ENCODE data around the gene MPG. TPM values are rescaled to one million over a fixed set of nuclear protein-coding genes. Genes with fewer than 3 reads are reported as not detected.

MPG gene
- total and polyA plus RNA-seq, 10 of the 15 experiments (the other 5 are each of a cell fraction or from before 2014, with no cell fraction given) = 0.32 to 193 (median 55.7) TPM

GRCh38 chr16:119295-119694 is 41.3 kb downstream of the MPG start (continued):
- no peak for TF ChIP-seq IRF3 (IDR thresholded peaks at IDR 0.05)

- ChIA-PET CTCF (interaction anchor here (1.1 to 4.9 kb wide), 3 partner anchors 15 to 61 kb away, joined by 3 to 37 read pairs (median 4); no protein-coding TSS in a partner anchor), POLR2A (interaction anchor here (0.8 to 1.0 kb wide), 2 partner anchors 11 to 13 kb away, joined by 3 read pairs; no protein-coding TSS in a partner anchor), SMC1A (ENCODE audit: uncharacterized antibody, unreplicated experiment) (no interaction called here), RAD21 (ENCODE audit: unreplicated experiment) (no interaction called here)
- no peak for DNase-seq (ENCODE audit: low read depth, low spot score)
- H2AFZ ChIP-seq (ENCODE audit: control insufficient read depth, low read depth, low read length) = no peak overlapping the region
- H3K79me2 ChIP-seq (ENCODE audit: control insufficient read depth, insufficient read depth, low read length) = no peaks in the 10 kb centered on the region
- no TSS peak for BruUV-seq (replicated peaks)
- H3K4me1 ChIP-seq (ENCODE audit: control insufficient read depth, insufficient read depth, low read length) = no peaks in the 10 kb centered on the region
- H3K4me3 ChIP-seq = no peak overlapping the region
- H3K4me2 ChIP-seq (ENCODE audit: control insufficient read depth, insufficient read depth) = no peak overlapping the region
- in situ Hi-C loops (cut with MboI) (no loop called here), intact Hi-C loops (cut with micrococcal nuclease; ENCODE audit: unreplicated experiment) (no loop called here)
- no peak overlapping the region for H3K27ac ChIP-seq (ENCODE audit: control insufficient read depth, insufficient read depth)
- H4K20me1 ChIP-seq (ENCODE audit: control insufficient read depth, insufficient read depth) = no peaks in the 10 kb centered on the region
- no peaks in the 10 kb centered on the region for H3K27me3 ChIP-seq (replicated peaks in 1 of 2; ENCODE audit: control insufficient read depth in 2 of 2, insufficient read depth in 2 of 2, low read length in 1 of 2)
- H3K9me3 ChIP-seq (replicated peaks; ENCODE audit: control insufficient read depth, insufficient read depth, low read length) = no peaks in the 10 kb centered on the region
- 97% methylated on average over 3 of the region's 3 CpGs for WGBS (ENCODE audit: insufficient coverage, insufficient replicate concordance, low lambda C conversion rate, missing lambda C conversion rate)
- no peak for FAIRE-seq
- H3K9ac ChIP-seq (ENCODE audit: control insufficient read depth, insufficient read depth, low read length) = no peak overlapping the region
- no peak for ATAC-seq
- H3K36me3 ChIP-seq (ENCODE audit: control insufficient read depth in 2 of 2, insufficient read depth in 2 of 2, low read length in 1 of 2) = peaks cover 6 to 8% of the 10 kb centered on the region in 2 experiments; a peak in 3 of 4 replicates
- TF ChIP-seq CHD1 (IDR thresholded peaks at IDR 0.05; ENCODE audit: low read depth, low read length) = no peak
- no peak for TF ChIP-seq TCF7 (IDR thresholded peaks at IDR 0.05; ENCODE audit: borderline replicate concordance)
- TF ChIP-seq MAX (IDR thresholded peaks at IDR 0.05; ENCODE audit: low read depth, low read length) = no peak
- TF ChIP-seq EZH2 (IDR thresholded peaks at IDR 0.05; ENCODE audit: borderline replicate concordance, control insufficient read depth, low read depth, low read length) = no peak
- no peak for TF ChIP-seq JUNB (IDR thresholded peaks at IDR 0.05)
- no peak for TF ChIP-seq NR2F1 (conservative IDR thresholded peaks at IDR 0.05)
- no peak for TF ChIP-seq LARP7 (IDR thresholded peaks at IDR 0.05)
- no peak for TF ChIP-seq BCL3 (IDR thresholded peaks at IDR 0.05; ENCODE audit: borderline replicate concordance, insufficient read depth, low read depth, low read length, poor library complexity, severe bottlenecking)
- TF ChIP-seq BCLAF1 (IDR thresholded peaks at IDR 0.05) = no peak
- no peak for TF ChIP-seq NFYB (IDR thresholded peaks at IDR 0.05; ENCODE audit: insufficient read depth, low read depth, low read length)
- TF ChIP-seq MEF2A (IDR thresholded peaks at IDR 0.05; ENCODE audit: insufficient read depth, low read depth, low read length) = no peak
- no peak for TF ChIP-seq POU2F2 (IDR thresholded peaks at IDR 0.05; ENCODE audit: borderline replicate concordance, low read depth, low read length)
- no peak for TF ChIP-seq BHLHE40 (IDR thresholded peaks at IDR 0.05; ENCODE audit: borderline replicate concordance in 1 of 2, low read depth in 2 of 2, low read length in 1 of 2)
- no peak for TF ChIP-seq STAT1 (conservative IDR thresholded peaks at IDR 0.05)
- no peak for TF ChIP-seq ATF7 (IDR thresholded peaks at IDR 0.05; ENCODE audit: low read depth)
- no peak for TF ChIP-seq PAX5 (IDR thresholded peaks at IDR 0.05; ENCODE audit: borderline replicate concordance, low read depth, low read length)
- TF ChIP-seq CHD4 (IDR thresholded peaks at IDR 0.05) = no peak
Observed at GRCh38 chr16:119835-120491, 41.9 kb downstream of the MPG start.

All from GM12878 (cell line).